ENCODE results near the gene TMEM236. TPM values are rescaled to one million over a fixed set of nuclear protein-coding genes. Genes with fewer than 3 reads are reported as not detected.
"Not testable (repeated sequence)": the region's sequence is repeated elsewhere in the genome, so short reads cannot be mapped to it uniquely, and the experiment has no call there.

TMEM236 gene
- total RNA-seq, 1 experiment from 2014 or later = 0.24 TPM

GRCh38 chr10:17712717-17713471 lies 39.1 kb upstream of the TMEM236 start:
- Histone ChIP-seq H4K20me1 (ENCODE audit: insufficient read depth) (no peaks in the 10 kb centered on the region), H3K9me3 (ENCODE audit: insufficient read depth, low read depth) (no peaks in the 10 kb centered on the region), H3K4me2 (no peak overlapping the region), H3K27me3 (ENCODE audit: insufficient read depth, low read depth) (no peaks in the 10 kb centered on the region), H3K4me1 (replicated peaks; ENCODE audit: insufficient read depth) (no peaks in the 10 kb centered on the region), H3K79me2 (ENCODE audit: low read depth) (no peaks in the 10 kb centered on the region), H3K4me3 (no peak overlapping the region), H3K27ac (no peak overlapping the region), H3F3A (ENCODE audit: insufficient read depth, low read depth) (no peaks in the 10 kb centered on the region), H3K9me2 (ENCODE audit: insufficient read depth) (no peaks in the 10 kb centered on the region), H2AFZ (no peak overlapping the region), H3K36me3 (ENCODE audit: low read depth) (no peaks in the 10 kb centered on the region)
- no TSS peak for BruUV-seq (replicated peaks)
- TF ChIP-seq EZH2 (IDR thresholded peaks at IDR 0.05; ENCODE audit: low read depth) (no peak), CTCF (conservative IDR thresholded peaks at IDR 0.05) (no peak)
- POLR2A ChIA-PET (ENCODE audit: unreplicated experiment) = no interaction called here
- DNase-seq = no peak
- intact Hi-C loops (cut with micrococcal nuclease; ENCODE audit: unreplicated experiment) = no loop called here
- CTCF ChIA-PET = no interaction called here

- no peak overlapping the region for H3K4me3 ChIP-seq
- H3K27ac ChIP-seq = no peak overlapping the region
- H3K79me2 ChIP-seq (ENCODE audit: low read depth) = no peaks in the 10 kb centered on the region
- POLR2A ChIA-PET (ENCODE audit: unreplicated experiment) = no interaction called here
- TF ChIP-seq EZH2 (IDR thresholded peaks at IDR 0.05; ENCODE audit: low read depth) (no peak), CTCF (conservative IDR thresholded peaks at IDR 0.05) (no peak)
- H3K4me1 ChIP-seq (replicated peaks; ENCODE audit: insufficient read depth) = no peaks in the 10 kb centered on the region
- H4K20me1 ChIP-seq (ENCODE audit: insufficient read depth) = no peaks in the 10 kb centered on the region
- H3K9me3 ChIP-seq (ENCODE audit: insufficient read depth, low read depth) = no peaks in the 10 kb centered on the region
- H2AFZ ChIP-seq = no peak overlapping the region
- no peak overlapping the region for H3K4me2 ChIP-seq
- BruUV-seq (replicated peaks) = no TSS peak
- CTCF ChIA-PET = no interaction called here
- no peak for DNase-seq
- H3K27me3 ChIP-seq (ENCODE audit: insufficient read depth, low read depth) = no peaks in the 10 kb centered on the region
- H3F3A ChIP-seq (ENCODE audit: insufficient read depth, low read depth) = no peaks in the 10 kb centered on the region
- intact Hi-C loops (cut with micrococcal nuclease; ENCODE audit: unreplicated experiment) = no loop called here
- no peaks in the 10 kb centered on the region for H3K9me2 ChIP-seq (ENCODE audit: insufficient read depth)
- no peaks in the 10 kb centered on the region for H3K36me3 ChIP-seq (ENCODE audit: low read depth)
Measured at GRCh38 chr10:17713758-17714157, 38.2 kb upstream of the TMEM236 start.

GRCh38 chr10:17716161-17716560 lies 35.8 kb upstream of the TMEM236 start:
- Histone ChIP-seq H3K9me2 (ENCODE audit: insufficient read depth) (no peaks in the 10 kb centered on the region), H3K9me3 (ENCODE audit: insufficient read depth, low read depth) (no peaks in the 10 kb centered on the region), H2AFZ (no peak overlapping the region), H3K27ac (no peak overlapping the region), H3K4me3 (no peak overlapping the region), H3F3A (ENCODE audit: insufficient read depth, low read depth) (no peaks in the 10 kb centered on the region), H3K36me3 (ENCODE audit: low read depth) (no peaks in the 10 kb centered on the region), H3K4me2 (no peak overlapping the region), H3K4me1 (replicated peaks; ENCODE audit: insufficient read depth) (no peaks in the 10 kb centered on the region), H4K20me1 (ENCODE audit: insufficient read depth) (no peaks in the 10 kb centered on the region), H3K27me3 (ENCODE audit: insufficient read depth, low read depth) (no peaks in the 10 kb centered on the region), H3K79me2 (ENCODE audit: low read depth) (no peaks in the 10 kb centered on the region)
- CTCF ChIA-PET = no interaction called here
- no TSS peak for BruUV-seq (replicated peaks)
- POLR2A ChIA-PET (ENCODE audit: unreplicated experiment) = no interaction called here
- intact Hi-C loops (cut with micrococcal nuclease; ENCODE audit: unreplicated experiment) = no loop called here
- TF ChIP-seq CTCF (conservative IDR thresholded peaks at IDR 0.05) = no peak
- no peak for TF ChIP-seq EZH2 (IDR thresholded peaks at IDR 0.05; ENCODE audit: low read depth)
- no peak for DNase-seq

- H3K79me2 ChIP-seq (ENCODE audit: low read depth); H3K9me2 ChIP-seq (ENCODE audit: insufficient read depth); H2AFZ ChIP-seq; H3F3A ChIP-seq (ENCODE audit: insufficient read depth, low read depth); BruUV-seq (replicated peaks); H3K4me2 ChIP-seq; intact Hi-C loops (cut with micrococcal nuclease; ENCODE audit: unreplicated experiment); DNase-seq; POLR2A ChIA-PET (ENCODE audit: unreplicated experiment); H3K27ac ChIP-seq; CTCF ChIA-PET; H3K9me3 ChIP-seq (ENCODE audit: insufficient read depth, low read depth); H4K20me1 ChIP-seq (ENCODE audit: insufficient read depth); H3K27me3 ChIP-seq (ENCODE audit: insufficient read depth, low read depth); H3K36me3 ChIP-seq (ENCODE audit: low read depth); H3K4me1 ChIP-seq (replicated peaks; ENCODE audit: insufficient read depth); H3K4me3 ChIP-seq: not testable (repeated sequence)
Measured at GRCh38 chr10:17722317-17723014, 29.5 kb upstream of the TMEM236 start.

Measured in PC-9 (cell line).